ENCODE measurements around the gene TRIB2.

The TRIB2 gene

GRCh38 chr2:12787891-12788801, 71.4 kb downstream of the TRIB2 start:
- DNase-seq: no peak

GRCh38 chr2:12791906-12792305, 75.2 kb downstream of the TRIB2 start:
- no peak for DNase-seq

Measured in CD4-positive, alpha-beta T cell treated with Interferon alpha-2 for 1 hour (primary cell).